Right atrium auricular region (tissue), 2 donors: ENCODE results near the gene SIK3. TPM values are rescaled to one million over a fixed set of nuclear protein-coding genes. Genes with fewer than 3 reads are reported as not detected.

Experiments
- DNase-seq: peaks from one replicate; pipeline ENCODE4 v3.0.0-alpha.2; 2019; ENCODE audit warnings: low spot score
- H3K27ac ChIP-seq, 2 donors: fragments of 200-600 bp; sonication (generic); 1 replicate in 1 of 2; 2 replicates in 1 of 2; pipeline ENCODE4 v1.5.1; 2016 to 2019
- H3K27me3 ChIP-seq, 2 donors: fragments of 200-600 bp; sonication (generic); one replicate each; pipeline versions ENCODE4 v1.5.1 to v1.6.0; 2017 to 2019
- H3K36me3 ChIP-seq: fragments of 200-600 bp; sonication (generic); one replicate; pipeline ENCODE4 v1.5.1; 2016
- H3K4me1 ChIP-seq, 2 donors: fragments of 200-600 bp; sonication (generic); one replicate each; pipeline versions ENCODE4 v1.5.1 to v1.6.0; 2017 to 2019
- H3K4me3 ChIP-seq, 2 donors: fragments of 200-600 bp; sonication (generic); 1 replicate in 1 of 2; 2 replicates in 1 of 2; pipeline ENCODE4 v1.5.1; 2017 to 2019; ENCODE audit warnings: mild to moderate bottlenecking in 1 of 2, moderate library complexity in 1 of 2
- H3K9me3 ChIP-seq, 2 donors: fragments of 200-600 bp; sonication (generic); one replicate each; pipeline ENCODE4 v1.5.1; 2019
- CTCF ChIP-seq, 2 donors: fragments of 200-600 bp; sonication (generic); IDR thresholded peaks; one replicate each; pipeline ENCODE4 v1.5.1; 2019; ENCODE audit warnings: antibody characterized with exemption in 2 of 2
- total RNA-seq, 2 donors: library from RNA; depleted of rRNA; stranded (reverse); fragments of >200 nt; gene quantifications; one replicate each; pipeline ENCODE4 v1.1.0, GENCODE V29; 2016

SIK3 gene
- total RNA-seq, 2 donors from 2014 or later: 27.0 to 40.1 TPM

- DNase-seq: no peak
- Histone ChIP-seq H3K36me3 (no peaks in the 10 kb centered on the region), H3K4me3 (no peak overlapping the region), H3K27ac (no peak overlapping the region), H3K4me1 (no peaks in the 10 kb centered on the region), H3K27me3 (no peaks in the 10 kb centered on the region), H3K9me3 (no peaks in the 10 kb centered on the region)
- no peak for TF ChIP-seq CTCF (IDR thresholded peaks at IDR 0.05)
Observed at GRCh38 chr11:116969694-116970093, 128.5 kb downstream of the SIK3 start.

- no peaks in the 10 kb centered on the region for H3K9me3 ChIP-seq
- H3K4me1 ChIP-seq: peaks cover 0 to 21% of the 10 kb centered on the region in 2 donors
- TF ChIP-seq CTCF (IDR thresholded peaks at IDR 0.05): no peak
- no peak overlapping the region for H3K4me3 ChIP-seq
- DNase-seq: no peak
- no peaks in the 10 kb centered on the region for H3K27me3 ChIP-seq
- H3K27ac ChIP-seq: no peak overlapping the region
- no peaks in the 10 kb centered on the region for H3K36me3 ChIP-seq
Observed at GRCh38 chr11:116964269-116964668, 134.0 kb downstream of the SIK3 start.

- Histone ChIP-seq H3K9me3 (no peaks in the 10 kb centered on the region), H3K27ac (no peak overlapping the region), H3K36me3 (no peaks in the 10 kb centered on the region), H3K4me3 (no peak overlapping the region), H3K4me1 (peaks cover 0 to 21% of the 10 kb centered on the region in 2 donors), H3K27me3 (no peaks in the 10 kb centered on the region)
- TF ChIP-seq CTCF (IDR thresholded peaks at IDR 0.05): no peak
- DNase-seq: no peak
Observed at GRCh38 chr11:116963813-116964212, 134.4 kb downstream of the SIK3 start.

GRCh38 chr11:116962108-116962507 is 136.1 kb downstream of the SIK3 start:
- peaks cover 0 to 32% of the 10 kb centered on the region in 2 donors for H3K4me1 ChIP-seq
- H3K9me3 ChIP-seq: no peaks in the 10 kb centered on the region
- DNase-seq: no peak
- no peaks in the 10 kb centered on the region for H3K27me3 ChIP-seq
- H3K4me3 ChIP-seq: no peak overlapping the region
- no peaks in the 10 kb centered on the region for H3K36me3 ChIP-seq
- no peak for TF ChIP-seq CTCF (IDR thresholded peaks at IDR 0.05)
- H3K27ac ChIP-seq: no peak overlapping the region

GRCh38 chr11:116960930-116961329 is 137.3 kb downstream of the SIK3 start:
- TF ChIP-seq CTCF (IDR thresholded peaks at IDR 0.05): no peak
- Histone ChIP-seq H3K36me3 (no peaks in the 10 kb centered on the region), H3K9me3 (no peaks in the 10 kb centered on the region), H3K4me1 (peaks cover 0 to 32% of the 10 kb centered on the region in 2 donors), H3K4me3 (no peak overlapping the region), H3K27me3 (no peaks in the 10 kb centered on the region), H3K27ac (no peak overlapping the region)
- no peak for DNase-seq

GRCh38 chr11:116958246-116958645 is 140.0 kb downstream of the SIK3 start:
- no peaks in the 10 kb centered on the region for H3K9me3 ChIP-seq
- H3K27me3 ChIP-seq: no peaks in the 10 kb centered on the region
- H3K4me3 ChIP-seq: no peak overlapping the region
- no peak overlapping the region for H3K27ac ChIP-seq
- DNase-seq: no peak
- H3K36me3 ChIP-seq: no peaks in the 10 kb centered on the region
- H3K4me1 ChIP-seq: peaks cover 0 to 34% of the 10 kb centered on the region in 2 donors
- no peak for TF ChIP-seq CTCF (IDR thresholded peaks at IDR 0.05)
